ENCODE measurements around the gene KCTD6. TPM values are rescaled to one million over a fixed set of nuclear protein-coding genes. Genes with fewer than 3 reads are reported as not detected.

KCTD6 gene
- total RNA-seq = 13.6 and 14.4 TPM in 2 replicates
- long read RNA-seq, transcript KCTD6-202 (3 exons, 1,533 nt) = major isoform, 81 of 98 reads
- long read RNA-seq, partial matches to known transcripts = 13 of 98 reads
- long read RNA-seq, other reads (novel, unspliced or antisense) = 0 of 98 reads

DNA sequence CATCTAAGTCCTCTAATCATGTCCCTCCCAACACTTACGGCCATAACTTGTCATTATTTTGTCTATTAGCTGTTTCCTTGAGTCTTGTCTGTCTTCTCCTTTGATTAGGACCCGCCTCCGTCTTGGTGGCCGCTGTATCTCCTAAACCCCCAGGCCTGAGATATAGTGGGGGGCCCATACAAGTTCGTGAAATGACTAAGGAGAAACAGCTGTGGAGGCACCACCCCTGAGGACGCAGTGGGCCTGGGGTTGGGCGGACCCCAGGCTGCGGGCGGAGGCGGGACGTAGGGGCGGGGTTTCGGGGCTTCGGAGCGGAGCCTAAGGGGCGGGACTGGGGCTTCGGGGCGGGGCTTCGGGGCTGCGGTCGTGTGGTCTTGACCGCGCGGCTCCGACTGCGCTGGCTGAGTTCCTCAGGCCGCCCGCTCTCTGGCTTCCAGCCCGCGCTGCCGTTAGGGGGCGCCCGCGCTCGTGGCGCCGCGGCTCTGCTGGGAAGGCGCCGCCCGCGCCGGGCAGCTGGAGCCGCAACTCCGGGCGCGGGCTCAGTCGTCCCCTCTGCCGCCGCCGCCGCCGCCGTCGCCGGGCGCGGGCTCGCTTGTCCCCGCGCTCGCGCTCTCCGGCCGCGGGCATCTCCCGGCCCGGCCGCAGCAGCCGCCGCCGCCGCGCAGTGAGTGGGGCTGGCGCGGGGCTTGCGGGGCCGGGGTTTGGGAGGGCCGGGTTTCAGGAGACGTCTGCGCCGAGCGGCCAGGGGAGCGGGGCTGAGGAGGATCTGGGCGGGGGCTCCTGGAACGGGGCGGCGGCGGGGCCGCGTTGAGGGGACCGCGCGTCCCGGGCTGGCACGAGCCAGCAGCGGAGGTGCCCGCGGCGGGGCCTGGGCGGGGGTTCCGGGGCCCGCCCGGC, at the start of gene KCTD6:
Gene KCTD6, plus strand, starts transcription at position 591 of the 897 bp plus-strand sequence. CDS start 6,660 bp downstream, outside the sequence.
- Mint-ChIP-seq H3K27ac (ENCODE audit: unreplicated experiment) (peak within 1 kb of the TSS; percentile 84), H3K27me3 (ENCODE audit: unreplicated experiment) (no peaks in the 10 kb centered on the region)

GRCh38 chr3:58452176-58452575, 39.7 kb upstream of the KCTD6 start:
- H3K36me3 Mint-ChIP-seq (ENCODE audit: unreplicated experiment) = peaks cover 14% of the 10 kb centered on the region
- no peak overlapping the region for H3K27ac Mint-ChIP-seq (ENCODE audit: unreplicated experiment)
- no peak overlapping the region for H3K4me3 Mint-ChIP-seq (ENCODE audit: unreplicated experiment)
- no peak for TF ChIP-seq CTCF (IDR thresholded peaks at IDR 0.05)
- no peaks in the 10 kb centered on the region for H3K4me1 Mint-ChIP-seq (ENCODE audit: unreplicated experiment)
- peaks cover 28% of the 10 kb centered on the region for H3K9me3 Mint-ChIP-seq (ENCODE audit: unreplicated experiment)
- no peaks in the 10 kb centered on the region for H3K27me3 Mint-ChIP-seq (ENCODE audit: unreplicated experiment)
- DNase-seq (ENCODE audit: extremely low spot score, unreplicated experiment) = no peak

More for the DNA sequence above, at the start of gene KCTD6:
- Mint-ChIP-seq H3K9me3 (ENCODE audit: unreplicated experiment) (no peaks in the 10 kb centered on the region), H3K36me3 (ENCODE audit: unreplicated experiment) (no peaks in the 10 kb centered on the region), H3K4me3 (ENCODE audit: unreplicated experiment) (peak within 1 kb of the TSS; percentile 93), H3K4me1 (ENCODE audit: unreplicated experiment) (peaks cover 71% of the 10 kb centered on the region)
- peak; percentile 83 for TF ChIP-seq CTCF (IDR thresholded peaks at IDR 0.05)
- DNase-seq (ENCODE audit: extremely low spot score, unreplicated experiment) = peak; percentile 98

DNA sequence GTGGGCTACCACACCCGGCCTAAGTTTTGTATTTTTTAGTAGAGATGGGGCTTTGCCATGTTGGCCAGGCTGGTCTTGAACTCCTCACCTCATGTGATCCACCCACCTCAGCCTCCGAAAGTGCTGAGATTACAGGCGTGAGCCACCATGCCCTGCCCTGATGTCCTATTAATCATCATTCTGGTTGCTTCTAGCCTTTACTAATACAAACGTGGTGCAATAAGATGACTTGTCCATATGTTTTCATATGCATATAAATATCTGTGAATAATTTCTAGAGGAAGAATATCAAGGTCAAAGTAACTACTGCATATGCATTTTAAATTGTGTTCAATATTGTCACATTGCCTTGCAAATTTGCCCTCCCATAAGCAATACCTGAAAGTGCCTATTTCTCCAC, 32.7 kb upstream of the KCTD6 start:
- Mint-ChIP-seq H3K36me3 (ENCODE audit: unreplicated experiment) (peaks cover 14% of the 10 kb centered on the region), H3K27me3 (ENCODE audit: unreplicated experiment) (no peaks in the 10 kb centered on the region), H3K9me3 (ENCODE audit: unreplicated experiment) (peaks cover 20% of the 10 kb centered on the region), H3K4me1 (ENCODE audit: unreplicated experiment) (peaks cover 15% of the 10 kb centered on the region), H3K4me3 (ENCODE audit: unreplicated experiment) (no peak overlapping the region), H3K27ac (ENCODE audit: unreplicated experiment) (no peak overlapping the region)
- TF ChIP-seq CTCF (IDR thresholded peaks at IDR 0.05) = no peak
- no peak for DNase-seq (ENCODE audit: extremely low spot score, unreplicated experiment)

GRCh38 chr3:58462829-58463180, 29.1 kb upstream of the KCTD6 start:
- Mint-ChIP-seq H3K27ac (ENCODE audit: unreplicated experiment) (no peak overlapping the region), H3K4me1 (ENCODE audit: unreplicated experiment) (peaks cover 21% of the 10 kb centered on the region), H3K27me3 (ENCODE audit: unreplicated experiment) (no peaks in the 10 kb centered on the region)

More at GRCh38 chr3:58462829-58463180, 29.1 kb upstream of the KCTD6 start:
- no peaks in the 10 kb centered on the region for H3K9me3 Mint-ChIP-seq (ENCODE audit: unreplicated experiment)
- no peak for TF ChIP-seq CTCF (IDR thresholded peaks at IDR 0.05)
- H3K36me3 Mint-ChIP-seq (ENCODE audit: unreplicated experiment) = no peaks in the 10 kb centered on the region
- no peak for DNase-seq (ENCODE audit: extremely low spot score, unreplicated experiment)
- no peak overlapping the region for H3K4me3 Mint-ChIP-seq (ENCODE audit: unreplicated experiment)

Data from osteocyte (in vitro differentiated cells).